Measurements from ENCODE around the gene ZNF536. TPM values are rescaled to one million over a fixed set of nuclear protein-coding genes. Genes with fewer than 3 reads are reported as not detected.

ZNF536 gene
- total and polyA plus RNA-seq, 2 of the 4 experiments (the other 2 are of a cell fraction) = not detected

- Histone ChIP-seq H2BK120ac (ENCODE audit: low read depth, low read length) (no peak overlapping the region), H3K4me3 (ENCODE audit: insufficient read depth, low read depth, low read length) (no peak overlapping the region), H3K14ac (replicated peaks; ENCODE audit: low read depth, low read length) (no peak overlapping the region), H3K18ac (ENCODE audit: low read depth, low read length) (no peak overlapping the region), H3K56ac (ENCODE audit: extremely low read depth, insufficient read depth, low read length) (no peak overlapping the region), H4K20me1 (ENCODE audit: insufficient read depth, low read length) (no peaks in the 10 kb centered on the region), H4K91ac (ENCODE audit: insufficient read depth, low read depth, low read length) (no peak overlapping the region), H2BK5ac (ENCODE audit: low read depth, low read length, poor library complexity, severe bottlenecking) (no peak overlapping the region), H3K27ac (ENCODE audit: insufficient read depth, low read length) (no peak overlapping the region), H3K27me3 (ENCODE audit: control insufficient read depth, insufficient read depth, low read length) (no peaks in the 10 kb centered on the region), H3K4ac (ENCODE audit: low read depth, low read length) (no peak overlapping the region), H3K36me3 (ENCODE audit: control insufficient read depth, insufficient read depth, low read length) (no peaks in the 10 kb centered on the region), H2AK9ac (replicated peaks; ENCODE audit: low read depth, low read length, poor library complexity) (no peak overlapping the region), H3K9me3 (ENCODE audit: control insufficient read depth, insufficient read depth, low read length) (peaks cover 20% of the 10 kb centered on the region), H3K4me1 (ENCODE audit: control insufficient read depth, insufficient read depth, low read length) (no peaks in the 10 kb centered on the region), H2AK5ac (ENCODE audit: low read depth, low read length) (no peak overlapping the region), H3K4me2 (ENCODE audit: low read depth, low read length) (no peak overlapping the region), H2BK20ac (ENCODE audit: low read depth, low read length) (no peak overlapping the region), H2AFZ (replicated peaks; ENCODE audit: low read length, poor library complexity) (no peak overlapping the region), H3K9me1 (ENCODE audit: insufficient read depth, low read length) (no peaks in the 10 kb centered on the region), H4K8ac (ENCODE audit: low read depth in 2 of 2, low read length in 2 of 2) (no peak overlapping the region), H2BK15ac (ENCODE audit: low read depth, low read length) (no peak overlapping the region), H3K23ac (ENCODE audit: low read depth, low read length) (no peak overlapping the region), H4K5ac (ENCODE audit: low read depth, low read length) (no peak overlapping the region), H3K79me1 (ENCODE audit: low read depth in 1 of 2, low read length in 2 of 2) (no peaks in the 10 kb centered on the region), H3K9ac (ENCODE audit: low read depth, low read length) (no peak overlapping the region)
- in situ Hi-C loops (cut with MboI; ENCODE audit: low sequenced_read_pairs) (no loop called here), dilution Hi-C loops (cut with HindIII; ENCODE audit: low sequenced_read_pairs, unreplicated experiment) (no loop called here), intact Hi-C loops (cut with micrococcal nuclease) (no loop called here)
- TF ChIP-seq FOS (IDR thresholded peaks at IDR 0.05; ENCODE audit: low read depth, low read length) (no peak), MXI1 (IDR thresholded peaks at IDR 0.05; ENCODE audit: borderline replicate concordance, low read depth, low read length) (no peak), CTCF (conservative IDR thresholded peaks at IDR 0.05; ENCODE audit: low read depth, low read length) (no peak), MAFK (IDR thresholded peaks at IDR 0.05; ENCODE audit: low read depth, low read length) (no peak), RCOR1 (IDR thresholded peaks at IDR 0.05; ENCODE audit: insufficient replicate concordance, low read length) (no peak), MAZ (IDR thresholded peaks at IDR 0.05; ENCODE audit: borderline replicate concordance, low read depth, low read length) (no peak), ELK1 (IDR thresholded peaks at IDR 0.05; ENCODE audit: borderline replicate concordance, low read depth, low read length) (no peak), NFE2L2 (IDR thresholded peaks at IDR 0.05; ENCODE audit: low read depth, low read length) (no peak), POLR2A (IDR thresholded peaks at IDR 0.05; ENCODE audit: low read depth, low read length) (no peak), RFX5 (IDR thresholded peaks at IDR 0.05; ENCODE audit: low read depth, low read length) (no peak), RAD21 (IDR thresholded peaks at IDR 0.05; ENCODE audit: low read length) (no peak), SMC3 (IDR thresholded peaks at IDR 0.05; ENCODE audit: low read depth, low read length) (no peak)
- POLR2A ChIA-PET (ENCODE audit: unreplicated experiment) = no interaction called here
- ATAC-seq (ENCODE audit: low read depth) (no peak), DNase-seq (no peak)
- 31% methylated on average over 3 of the region's 11 CpGs; no CpG with 5 or more reads in 1 of the 2 experiments for WGBS, 2 experiments (ENCODE audit: extremely low coverage in 2 of 2, insufficient read length in 1 of 2)
- BruUV-seq (replicated peaks) = no TSS peak
- CTCF ChIA-PET = no interaction called here
Measured at GRCh38 chr19:30593975-30594745, 222.0 kb downstream of the ZNF536 start.

Measured in IMR-90 (cell line).